WTC11 (cell line): ENCODE results near the gene SSB. TPM values are rescaled to one million over a fixed set of nuclear protein-coding genes. Genes with fewer than 3 reads are reported as not detected.
A peak's percentile ranks its signal among the peaks of the same experiment; 100 is the strongest.

ENCODE experiments used
- ATAC-seq: fragments of 200-7000 bp; cut with Tn5 transposase; 2 replicates; pipeline ENCODE4 v1.10.0; 2021; ENCODE audit warnings: mild to moderate bottlenecking, moderate library complexity
- CTCF ChIA-PET: fragments of 300-600 bp; sonication (Branson Sonifier 250); formaldehyde crosslinking; loops from one replicate; lab custom pipeline; 2021; ENCODE audit warnings: antibody characterized with exemption; lab: Charles Lee
- POLR2A ChIA-PET: fragments of 350-600 bp; sonication (Branson Sonifier 250); formaldehyde crosslinking; loops from one replicate; lab custom pipeline; 2021; ENCODE audit warnings: antibody characterized with exemption; lab: Charles Lee
- DNase-seq: peaks from one replicate; pipeline ENCODE4 v3.0.0; 2021; ENCODE audit warnings: low spot score
- H3K27ac Mint-ChIP-seq: 2 replicates; pipeline ENCODE4 v1.8.0; 2021; ENCODE audit warnings: mixed read lengths
- H3K27me3 Mint-ChIP-seq: 2 replicates; pipeline ENCODE4 v1.8.0; 2021; ENCODE audit warnings: low read depth, mild to moderate bottlenecking, moderate library complexity, mixed read lengths
- H3K36me3 Mint-ChIP-seq: 2 replicates; pipeline ENCODE4 v1.8.0; 2021; ENCODE audit warnings: mixed read lengths
- H3K4me1 Mint-ChIP-seq: 2 replicates; pipeline ENCODE4 v1.8.0; 2022; ENCODE audit warnings: mixed read lengths
- H3K4me3 Mint-ChIP-seq: 2 replicates; pipeline ENCODE4 v1.8.0; 2021; ENCODE audit warnings: mild to moderate bottlenecking, moderate library complexity, mixed read lengths
- H3K9me3 Mint-ChIP-seq: 2 replicates; pipeline ENCODE4 v1.8.0; 2021; ENCODE audit warnings: mixed read lengths
- ARID4B ChIP-seq: sonication (generic); formaldehyde crosslinking; IDR thresholded peaks from 2 replicates; pipeline ENCODE4 v1.8.0; 2023; ENCODE audit warnings: missing genetic modification reagents, mild to moderate bottlenecking, borderline replicate concordance
- CTCF ChIP-seq: fragments of 200-600 bp; IDR thresholded peaks from 2 replicates; pipeline ENCODE4 v1.8.0; 2022; ENCODE audit warnings: antibody characterized with exemption
- ELF4 ChIP-seq: sonication (generic); formaldehyde crosslinking; IDR thresholded peaks from 2 replicates; pipeline ENCODE4 v1.8.1; 2022; ENCODE audit warnings: low read depth, mild to moderate bottlenecking, moderate library complexity, missing genetic modification reagents
- ETV6 ChIP-seq: sonication (generic); formaldehyde crosslinking; IDR thresholded peaks from 2 replicates; pipeline ENCODE4 v1.8.1; 2022; ENCODE audit warnings: mild to moderate bottlenecking, missing genetic modification reagents
- MLX ChIP-seq: sonication (generic); formaldehyde crosslinking; IDR thresholded peaks from 2 replicates; pipeline ENCODE4 v1.8.1; 2023; ENCODE audit warnings: mild to moderate bottlenecking, missing genetic modification reagents, moderate library complexity
- OVOL2 ChIP-seq: fragments of 250-450 bp; sonication (Bioruptor Pico); IDR thresholded peaks from 2 replicates; pipeline ENCODE4 v1.9.0; 2021; ENCODE audit warnings: mild to moderate bottlenecking, borderline replicate concordance
- STAT6 ChIP-seq: sonication (generic); formaldehyde crosslinking; conservative IDR thresholded peaks from 2 replicates; pipeline ENCODE4 v1.8.1; 2023; ENCODE audit warnings: mild to moderate bottlenecking, low read depth, missing genetic modification reagents, moderate library complexity
- ZNF121 ChIP-seq: sonication (generic); formaldehyde crosslinking; IDR thresholded peaks from 2 replicates; pipeline ENCODE4 v1.8.0; 2023; ENCODE audit warnings: missing genetic modification reagents
- ZNF512 ChIP-seq: sonication (generic); formaldehyde crosslinking; IDR thresholded peaks from 2 replicates; pipeline ENCODE4 v1.8.1; 2022; ENCODE audit warnings: missing genetic modification reagents, borderline replicate concordance
- total RNA-seq: library from RNA; stranded (reverse); gene quantifications from 3 replicates; pipeline ENCODE4 v1.2.3, GENCODE V29; 2021

SSB gene
- total RNA-seq, 1 experiment from 2014 or later, result 235 TPM

GRCh38 chr2:169822785-169823392 lies 24.2 kb downstream of the SSB start:
- Mint-ChIP-seq H3K9me3 (no peaks in the 10 kb centered on the region), H3K4me1 (peaks cover 20% of the 10 kb centered on the region)

GRCh38 chr2:169823996-169824372 lies 25.3 kb downstream of the SSB start:
- ATAC-seq (no peak), DNase-seq (no peak)
- H3K27me3 Mint-ChIP-seq, result peaks cover 9% of the 10 kb centered on the region
- peaks cover 14% of the 10 kb centered on the region for H3K36me3 Mint-ChIP-seq
- TF ChIP-seq MLX, result no peak
- TF ChIP-seq STAT6 (CRISPR knock-in tag), result no peak
- no peak for TF ChIP-seq ZNF512
- no peak for TF ChIP-seq CTCF
- H3K4me3 Mint-ChIP-seq, result peak overlapping the region; percentile 90
- H3K9me3 Mint-ChIP-seq, result no peaks in the 10 kb centered on the region
- CTCF ChIA-PET, result interaction anchor here (0.9 to 2.2 kb wide), 9 partner anchors 8 to 105 kb away, joined by 3 to 17 read pairs (median 4); partner anchors contain the start of gene KLHL23
- H3K27ac Mint-ChIP-seq, result peak overlapping the region; percentile 87
- peaks cover 30% of the 10 kb centered on the region for H3K4me1 Mint-ChIP-seq
- POLR2A ChIA-PET, result no interaction called here

More at GRCh38 chr2:169822785-169823392, 24.2 kb downstream of the SSB start:
- Mint-ChIP-seq H3K36me3 (peaks cover 21% of the 10 kb centered on the region), H3K27ac (no peak overlapping the region), H3K27me3 (peaks cover 9% of the 10 kb centered on the region), H3K4me3 (peak overlapping the region; percentile 90)
- TF ChIP-seq OVOL2 (CRISPR knock-in tag) (no peak), ETV6 (CRISPR knock-in tag) (no peak), ARID4B (CRISPR knock-in tag) (no peak), ELF4 (CRISPR knock-in tag) (no peak), ZNF121 (peak; percentile 52; the same call in 1 of the 2 replicates)
- ATAC-seq, result no peak
- CTCF ChIA-PET, result no interaction called here
- POLR2A ChIA-PET, result no interaction called here
- no peak for DNase-seq
